HG02763 (cell line): ENCODE measurements around the gene COL24A1.
"Not testable (repeated sequence)": the region's sequence is repeated elsewhere in the genome, so short reads cannot be mapped to it uniquely, and the experiment has no call there.

Experiments used
- ATAC-seq: cut with Tn5 transposase; IDR thresholded peaks from one replicate; pipeline ENCODE4 v1.9.1; 2021; ENCODE audit warnings: mild to moderate bottlenecking, moderate library complexity; ENCODE audit not compliant: unreplicated experiment

COL24A1 gene

DNA sequence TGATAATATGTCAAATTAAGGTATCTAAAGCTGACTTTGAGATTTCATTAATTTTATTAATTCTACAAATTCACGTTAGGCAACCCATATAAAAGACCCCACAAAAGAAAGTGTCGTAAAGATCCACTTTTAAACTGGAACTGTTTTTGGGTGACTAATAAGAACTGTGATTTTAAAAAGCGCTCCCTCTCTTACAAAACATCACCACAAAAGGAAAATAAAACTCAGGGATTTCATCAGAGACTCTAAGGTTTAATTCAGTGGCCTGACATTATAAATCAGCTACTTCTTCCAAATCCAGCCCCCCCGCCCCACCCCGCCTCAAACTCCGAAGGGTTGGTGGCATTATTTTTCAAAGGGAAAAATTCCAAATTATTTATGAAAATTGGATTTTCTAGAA is 2.7 kb downstream of the COL24A1 start:
- ATAC-seq = no peak

DNA sequence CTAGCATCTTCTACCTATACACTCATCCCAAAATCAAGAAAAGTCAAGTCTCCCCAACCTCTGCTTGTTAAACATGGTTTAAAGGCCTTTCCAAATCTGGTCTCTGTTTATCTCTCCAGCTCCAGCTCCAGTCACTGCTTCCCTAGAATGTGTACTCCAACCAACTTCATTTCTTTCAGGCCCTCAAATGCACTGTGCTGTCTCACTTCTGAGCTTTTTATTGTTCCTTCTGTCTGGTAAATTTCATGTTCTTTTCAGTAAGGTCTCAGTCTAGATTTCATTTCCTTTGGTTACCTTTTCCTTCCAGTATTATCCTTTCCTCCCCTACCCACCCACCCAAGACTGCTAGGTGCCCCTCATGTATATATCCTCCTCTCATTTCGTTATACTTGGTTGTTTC is 3.7 kb downstream of the COL24A1 start:
- ATAC-seq = no peak

DNA sequence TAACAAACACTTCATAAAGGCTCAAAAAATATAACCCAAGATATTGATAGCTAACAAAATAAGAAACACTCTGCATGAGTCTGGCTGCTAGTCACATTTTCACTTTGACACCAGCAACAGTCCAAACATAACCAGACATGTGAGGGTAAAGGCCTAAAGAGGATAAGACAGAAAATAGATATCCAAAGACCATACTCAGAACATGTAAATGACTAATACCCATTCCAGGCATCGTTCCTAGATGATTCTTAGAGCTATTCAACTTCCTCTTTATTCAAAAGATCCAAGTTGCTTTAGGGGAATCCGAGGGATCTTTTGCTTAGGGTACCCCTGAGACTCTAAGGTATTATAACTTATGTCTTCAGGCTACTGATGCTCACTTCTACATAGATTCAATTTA is 5.1 kb downstream of the COL24A1 start:
- ATAC-seq = no peak

DNA sequence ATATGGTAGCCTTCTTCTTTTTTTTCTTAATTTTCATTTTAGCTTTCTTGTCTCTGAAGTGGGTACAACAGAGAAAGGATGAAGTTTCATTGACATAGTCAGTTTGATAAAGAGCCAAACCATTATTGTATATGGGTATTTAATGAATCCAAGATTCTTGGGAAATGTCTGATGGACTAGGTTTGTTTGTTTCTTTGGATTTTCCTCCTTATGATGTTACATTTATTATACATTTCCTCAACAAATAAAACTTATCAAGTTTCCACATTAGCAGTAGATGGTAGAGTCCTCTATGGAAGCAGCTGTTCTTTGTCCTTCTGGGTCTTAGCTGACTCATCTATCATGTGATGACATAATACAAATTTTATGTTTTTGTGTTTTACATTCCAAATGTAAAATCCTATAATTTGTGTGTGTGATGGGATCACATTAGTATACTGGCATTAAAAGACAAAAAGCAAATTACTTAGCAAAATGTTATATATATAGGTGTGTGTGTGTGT is 6.0 kb downstream of the COL24A1 start:
- ATAC-seq = no peak

DNA sequence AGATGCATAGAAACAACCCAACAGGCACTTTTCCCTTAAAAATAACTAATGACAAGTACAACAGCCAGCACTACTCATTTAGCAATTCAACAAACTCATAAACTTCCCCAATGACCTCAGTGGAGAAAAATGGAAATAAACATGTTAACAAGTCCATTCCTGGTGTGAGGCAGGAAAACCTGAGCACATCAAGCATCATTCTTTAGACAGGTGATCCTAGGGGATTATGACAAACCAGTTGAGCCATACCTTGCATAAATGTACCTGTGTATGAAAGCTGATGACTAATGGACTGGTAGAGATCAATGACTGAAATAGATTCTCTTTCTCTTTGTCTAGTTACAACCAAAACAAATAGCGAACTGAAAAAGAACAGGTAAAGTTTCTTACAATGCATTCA is 7.0 kb downstream of the COL24A1 start:
- no peak for ATAC-seq

DNA sequence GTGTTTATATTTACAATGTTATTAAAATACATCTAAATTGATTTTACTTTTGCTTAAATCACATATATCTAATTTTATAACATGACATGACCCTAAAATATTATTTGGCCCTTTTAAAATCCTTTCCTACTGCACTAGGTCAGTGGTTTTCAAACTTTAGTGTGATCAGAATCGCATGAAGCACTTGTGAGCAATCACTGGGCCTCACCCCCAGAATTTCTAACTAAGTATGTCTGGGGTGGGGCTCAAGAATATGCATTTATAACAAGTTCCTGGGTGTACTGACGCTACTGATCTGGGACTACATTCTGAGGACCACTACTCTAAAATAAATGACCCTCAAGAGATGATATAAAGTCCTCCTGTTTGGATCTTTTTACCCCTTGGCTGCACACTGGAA is 8.8 kb downstream of the COL24A1 start:
- no peak for ATAC-seq

DNA sequence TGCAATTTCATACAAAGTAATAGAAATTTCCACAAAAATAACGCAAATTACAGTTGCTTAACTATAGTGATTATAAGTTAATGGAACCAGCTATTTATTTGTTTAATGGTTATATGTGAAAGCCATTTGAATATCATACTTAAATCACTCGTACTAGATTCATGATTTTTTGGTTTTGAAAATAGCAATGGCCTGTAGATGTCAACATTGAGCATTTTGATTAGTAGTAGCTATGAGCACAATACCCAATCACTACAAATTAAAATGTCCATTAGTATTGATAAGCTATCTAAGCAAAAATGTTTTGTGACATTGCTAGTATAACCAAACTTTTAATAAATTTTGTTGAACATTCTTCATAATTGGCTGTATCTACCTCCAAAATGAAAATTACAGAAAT is 10.0 kb downstream of the COL24A1 start:
- ATAC-seq = no peak

DNA sequence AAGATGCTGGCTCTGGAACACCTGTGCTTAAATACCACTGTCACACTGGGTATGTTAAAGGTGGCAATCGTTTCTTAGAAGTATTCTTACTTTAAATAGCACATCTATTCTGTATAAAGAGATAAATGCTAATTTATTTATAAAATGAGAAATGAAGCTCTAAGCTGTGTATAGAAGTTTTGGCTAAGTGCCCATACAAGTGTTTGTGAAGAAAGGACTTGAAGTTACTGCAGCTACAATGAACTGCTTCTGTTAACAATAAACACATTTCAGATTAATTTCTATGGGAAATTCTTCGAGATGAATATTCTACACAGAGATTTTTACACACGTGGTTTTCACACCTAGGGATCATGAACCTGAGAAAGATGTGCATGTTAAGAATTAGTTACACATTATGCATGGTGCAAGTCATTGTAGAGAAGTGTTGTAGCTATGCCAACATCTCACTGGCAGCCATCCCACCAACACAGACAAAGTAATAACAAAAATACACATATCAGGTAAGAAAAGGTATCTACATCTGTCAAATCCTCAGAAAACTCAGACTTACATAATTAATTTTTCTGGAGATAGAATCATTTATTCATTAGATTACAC is 16.2 kb downstream of the COL24A1 start:
- ATAC-seq = no peak

DNA sequence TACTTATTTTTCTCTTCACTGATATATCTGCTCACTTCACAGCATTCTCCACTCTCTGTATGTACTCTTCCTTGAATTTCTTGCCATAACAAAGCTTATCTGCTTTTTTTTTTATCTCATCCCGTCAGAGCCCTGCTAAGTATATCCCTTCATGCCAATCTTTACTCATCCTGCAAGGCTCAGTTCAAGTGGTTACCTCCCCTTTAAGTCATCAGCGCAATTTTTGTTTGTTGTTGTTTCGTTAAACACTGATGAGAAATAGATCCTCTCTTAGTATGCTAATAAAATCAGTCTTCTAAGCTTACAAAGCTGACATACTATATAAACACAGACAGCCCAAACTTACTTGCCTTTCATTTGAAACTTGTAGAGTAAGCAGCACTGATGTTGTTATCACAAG is 17.8 kb downstream of the COL24A1 start:
- ATAC-seq = no peak

DNA sequence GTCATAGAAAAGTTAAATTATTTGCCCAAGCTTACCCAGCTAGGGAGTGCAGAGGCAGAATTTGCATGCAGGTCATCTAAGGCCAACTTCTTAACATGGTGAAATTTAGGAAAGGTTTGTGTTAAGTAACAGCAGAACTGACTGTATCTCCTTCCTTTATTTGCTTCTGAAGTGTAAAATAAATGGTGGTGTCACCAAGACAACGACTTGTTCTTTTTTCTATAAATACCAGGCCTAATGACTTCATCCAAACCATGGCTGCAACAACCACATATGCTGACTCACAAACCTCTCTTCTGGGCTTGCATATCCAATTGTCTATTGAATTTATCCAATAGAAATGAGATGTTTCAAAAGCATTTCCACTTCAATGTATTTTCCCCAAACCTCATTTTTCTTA is 19.1 kb downstream of the COL24A1 start:
- ATAC-seq = no peak

DNA sequence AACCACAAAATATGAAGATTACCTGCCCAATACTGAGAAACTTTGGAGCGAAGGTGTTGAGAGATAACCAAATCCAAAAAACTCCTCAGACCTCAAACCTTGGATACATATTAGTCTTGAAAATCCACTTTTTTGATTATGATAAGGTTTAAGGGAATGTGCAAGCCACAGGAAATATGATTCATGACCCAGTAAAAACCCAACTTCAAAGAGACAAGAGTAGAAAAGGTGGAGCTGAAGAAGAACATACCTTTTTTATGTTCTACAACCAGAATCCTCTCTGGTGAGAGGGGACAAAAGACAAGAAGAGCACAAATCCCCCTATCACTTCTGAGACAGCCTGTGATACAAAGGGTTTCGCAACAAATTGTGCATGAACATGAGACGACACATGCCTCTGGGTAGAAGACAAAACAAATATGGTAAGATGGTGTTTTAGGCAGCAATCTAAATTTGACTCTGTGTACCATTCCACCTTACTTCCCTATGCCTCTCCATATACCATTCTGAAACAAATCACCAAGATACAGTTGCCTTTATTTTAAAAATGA is 37.3 kb downstream of the COL24A1 start:
- no peak for ATAC-seq

DNA sequence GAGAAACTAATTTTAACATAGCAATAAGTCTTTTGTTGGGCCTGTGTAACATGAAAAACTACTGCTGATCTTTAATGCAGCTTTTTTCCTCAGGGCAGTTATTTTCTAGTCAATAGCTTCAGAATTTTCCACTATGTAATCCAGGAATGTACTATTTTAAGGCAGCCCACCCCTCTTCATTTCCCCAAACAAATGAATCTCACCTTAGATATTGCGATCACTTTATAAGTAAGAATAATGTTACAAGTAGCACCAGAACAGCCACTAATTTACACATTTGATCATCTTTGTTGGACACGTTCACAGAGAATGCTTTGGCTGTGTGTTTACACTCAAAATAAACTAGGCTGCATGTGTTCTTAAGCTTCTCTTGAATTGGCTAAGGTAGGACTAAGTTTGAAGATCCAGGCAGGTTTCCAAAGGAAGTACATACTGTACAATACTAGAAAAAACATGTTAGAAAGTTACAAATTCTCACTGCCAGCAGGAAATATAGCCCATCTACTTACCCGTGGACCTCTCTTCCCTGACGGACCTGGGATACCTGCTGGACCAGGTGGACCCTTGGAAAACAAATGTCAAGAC is 41.7 kb downstream of the COL24A1 start:
- no peak for ATAC-seq

DNA sequence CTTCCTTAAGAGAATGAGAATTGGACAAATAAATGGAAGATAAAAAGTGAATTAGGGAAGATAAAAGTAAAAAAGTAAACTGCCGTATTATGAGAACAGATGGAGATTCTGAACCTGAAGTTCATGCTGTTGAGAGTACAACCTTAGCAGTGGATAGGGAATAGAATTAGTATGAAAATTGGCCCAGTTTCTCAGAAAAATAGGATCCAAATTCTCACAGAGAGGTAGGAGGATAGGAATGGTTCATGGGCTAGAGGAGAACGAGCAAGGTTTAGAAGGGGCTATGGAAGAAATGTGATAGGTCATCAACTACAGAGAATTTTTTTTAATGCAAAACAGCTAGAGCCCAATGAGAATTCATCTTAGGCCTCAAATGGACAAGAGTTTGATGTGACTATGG is 42.3 kb downstream of the COL24A1 start:
- no peak for ATAC-seq

DNA sequence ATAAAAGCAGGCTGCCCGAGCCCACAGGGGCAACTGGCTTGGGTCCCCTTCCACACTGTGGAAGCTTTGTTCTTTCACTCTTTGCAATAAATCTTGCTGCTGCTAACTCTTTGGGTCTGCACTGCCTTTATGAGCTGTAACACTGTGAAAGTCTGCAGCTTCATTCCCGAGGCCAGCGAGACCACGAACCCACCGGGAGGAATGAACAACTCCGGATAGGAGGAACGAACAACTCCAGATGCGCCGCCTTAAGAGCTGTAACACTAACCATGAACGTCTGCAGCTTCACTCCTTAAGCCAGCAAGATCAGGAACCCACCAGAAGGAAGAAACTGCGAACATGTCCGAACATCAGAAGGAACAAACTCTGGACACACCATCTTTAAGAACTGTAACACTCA is 45.0 kb downstream of the COL24A1 start:
- ATAC-seq = not testable (repeated sequence)

DNA sequence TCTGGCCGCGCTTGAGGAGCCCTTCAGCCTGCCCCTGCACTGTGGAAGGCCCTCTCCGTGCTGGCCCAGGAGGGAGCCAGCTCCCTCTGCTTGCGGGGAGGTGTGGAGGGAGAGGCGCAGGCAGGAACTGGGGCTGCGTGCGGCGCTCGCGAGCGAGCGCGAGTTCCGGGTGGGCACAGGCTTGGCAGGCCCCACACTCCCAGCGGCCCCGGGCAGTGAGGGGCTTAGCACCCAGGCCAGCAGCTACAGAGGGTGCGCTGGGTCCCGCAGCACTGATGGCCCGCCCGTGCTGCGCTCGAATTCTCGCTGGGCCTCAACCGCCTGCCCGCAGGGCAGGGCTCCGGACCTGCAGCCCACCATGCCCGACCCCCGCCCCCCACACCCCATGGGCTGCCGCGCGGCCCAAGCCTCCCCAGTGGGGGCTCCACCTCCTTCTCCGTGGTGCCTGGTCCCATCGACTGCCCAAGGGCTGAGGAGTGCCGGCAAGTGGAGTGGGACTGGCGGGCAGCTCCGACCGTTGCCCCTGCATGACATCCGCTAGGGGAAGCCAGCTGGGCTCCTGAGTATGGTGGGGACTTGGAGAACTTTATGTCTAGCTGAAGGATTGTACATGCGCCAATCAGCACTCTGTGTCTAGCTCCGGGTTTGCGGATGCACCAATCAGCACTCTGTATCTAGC is 46.0 kb downstream of the COL24A1 start:
- ATAC-seq = no peak

DNA sequence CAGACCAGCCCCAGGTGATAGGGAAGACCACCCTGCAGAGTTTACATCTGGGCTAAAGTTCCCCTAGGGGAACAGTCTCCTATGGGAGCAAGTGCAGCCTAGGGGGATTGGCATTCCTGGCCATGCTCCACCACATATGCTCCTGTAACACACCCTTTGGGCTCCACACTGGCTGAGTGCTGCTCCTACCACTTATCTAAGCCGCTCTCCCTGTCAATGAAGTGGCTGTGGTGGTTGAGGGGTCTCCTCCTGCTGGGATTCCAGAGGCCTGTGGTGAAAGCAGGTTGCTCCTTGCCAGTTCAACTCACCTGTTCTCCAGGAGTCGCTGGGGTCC is 51.1 kb downstream of the COL24A1 start:
- no peak for ATAC-seq

DNA sequence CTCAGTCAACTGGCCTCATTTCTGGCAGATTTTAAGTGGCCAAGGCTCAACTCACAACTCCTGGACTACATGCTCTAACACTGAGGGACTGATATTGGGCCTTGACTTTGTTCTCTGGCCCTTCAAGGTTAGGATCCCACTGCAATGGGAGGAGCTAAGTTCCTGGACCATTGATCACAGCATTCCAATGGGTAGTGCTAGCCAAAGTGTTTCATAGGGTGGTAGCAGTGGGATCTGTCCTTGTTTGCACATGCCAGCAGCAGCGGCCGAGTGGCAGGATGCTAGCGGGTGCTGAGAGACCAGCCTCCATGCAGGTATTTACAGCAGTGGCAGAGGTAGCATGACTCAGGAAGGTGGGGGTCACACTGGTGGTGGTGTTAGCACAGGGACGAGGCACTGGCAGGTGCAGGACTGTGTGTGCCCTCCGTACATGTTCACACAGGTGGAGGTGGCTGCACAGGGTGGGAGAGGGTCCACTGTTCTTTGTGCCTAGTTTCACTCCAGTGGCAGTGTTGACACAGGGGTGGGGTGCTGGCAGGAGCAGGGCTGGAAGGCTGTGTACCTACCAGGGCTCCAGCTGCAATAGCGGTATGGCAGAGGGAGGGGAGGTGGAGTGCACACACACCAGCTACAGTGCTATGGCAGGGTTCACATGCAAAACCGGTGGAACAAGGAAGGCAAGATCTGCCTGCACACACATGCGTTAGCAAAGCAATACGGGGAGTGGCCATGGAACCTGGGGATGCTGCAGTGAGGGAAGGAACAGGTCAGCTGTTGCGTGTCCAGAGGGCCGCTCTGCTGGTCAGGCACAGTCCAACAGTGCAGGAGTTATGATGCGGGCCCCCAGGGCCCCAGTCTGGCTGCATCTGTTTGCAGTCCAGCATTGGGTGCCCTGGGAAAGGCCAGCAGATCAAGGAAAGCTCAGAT is 51.7 kb downstream of the COL24A1 start:
- ATAC-seq = no peak

DNA sequence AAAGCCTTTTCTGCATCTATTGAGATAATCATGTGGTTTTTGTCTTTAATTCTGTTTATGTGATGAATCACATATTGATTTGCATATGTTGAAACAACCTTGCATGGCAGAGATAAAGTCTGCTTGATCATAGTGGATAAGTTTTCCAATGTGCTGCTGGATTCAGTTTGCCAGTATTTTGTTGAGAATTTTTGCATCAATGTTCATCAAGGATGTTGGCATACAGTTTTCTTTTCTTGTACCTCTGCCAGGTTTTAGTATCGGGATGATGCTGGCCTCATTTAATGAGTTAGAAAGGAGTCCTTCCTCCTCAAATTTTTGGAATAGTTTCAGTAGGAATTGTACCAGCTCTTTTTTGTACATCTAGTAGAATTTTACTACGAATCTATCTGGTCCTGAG is 55.0 kb downstream of the COL24A1 start:
- ATAC-seq = no peak

DNA sequence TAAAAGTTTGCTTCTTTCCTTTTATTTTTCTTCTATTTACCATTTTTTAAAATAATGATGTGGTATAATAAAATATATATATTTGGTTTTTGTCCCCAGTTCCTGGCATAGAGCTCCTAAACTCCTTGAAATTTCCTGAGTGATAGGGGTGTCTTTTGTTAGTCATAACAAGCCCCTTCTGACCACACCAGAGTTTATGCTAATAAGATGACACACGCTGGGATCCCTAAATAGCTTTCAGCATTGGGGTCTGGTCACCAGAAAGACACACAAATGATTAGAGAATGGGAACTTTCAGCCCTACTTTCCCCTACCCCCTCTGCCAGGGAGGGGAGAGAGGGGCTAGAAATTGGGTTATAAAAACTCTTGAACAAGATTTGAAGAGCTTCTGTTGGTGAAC is 56.2 kb downstream of the COL24A1 start:
- ATAC-seq = no peak

DNA sequence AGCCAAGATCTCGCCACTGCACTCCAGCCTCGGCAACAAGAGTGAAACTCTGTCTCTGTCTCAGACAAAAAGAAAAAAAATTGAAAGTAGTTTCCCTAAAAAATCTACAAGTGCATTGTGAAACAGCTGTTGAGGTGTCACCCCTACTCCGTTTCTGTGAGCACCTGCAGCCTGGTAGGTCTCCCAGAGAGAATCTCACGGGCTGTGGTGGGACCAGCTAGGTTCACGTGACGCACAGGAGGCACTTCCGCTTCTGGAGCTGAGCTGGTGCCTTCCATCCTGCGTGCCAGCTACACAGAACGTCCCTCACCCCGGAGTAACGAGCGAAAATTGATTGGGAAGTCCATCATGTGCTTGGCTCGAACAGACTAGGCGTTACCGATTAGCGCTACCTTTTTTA is 66.8 kb downstream of the COL24A1 start:
- ATAC-seq = no peak

DNA sequence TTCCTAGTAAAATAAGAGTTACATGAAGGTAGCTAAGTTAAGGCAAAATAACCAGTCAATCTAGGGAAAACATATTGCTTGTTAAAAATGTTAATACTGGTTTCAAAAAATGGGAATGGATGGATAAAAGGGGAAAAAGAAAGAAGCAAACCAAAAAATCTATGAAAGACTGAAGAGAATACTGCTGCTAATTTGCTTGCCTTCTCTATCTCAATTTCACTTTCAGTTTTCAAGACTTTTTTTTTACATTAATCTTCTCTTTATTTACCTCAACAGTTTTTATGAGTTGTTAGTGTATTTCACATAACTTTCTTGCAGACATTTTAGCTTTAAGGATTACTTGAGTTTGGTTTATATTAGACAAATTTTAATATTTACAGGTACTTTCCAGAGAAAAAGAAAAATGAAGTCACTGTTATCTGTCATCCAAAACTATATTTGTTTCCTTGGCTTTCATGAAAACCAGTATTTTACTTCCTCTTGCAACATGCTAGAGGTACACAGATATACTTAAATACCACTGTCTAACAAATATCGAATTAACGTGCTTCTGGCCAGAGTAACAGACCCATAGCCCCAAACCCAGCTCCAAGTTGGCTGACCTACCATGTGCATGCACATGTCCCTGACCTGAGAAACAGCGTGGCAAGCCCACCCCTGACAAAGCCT is 70.7 kb downstream of the COL24A1 start:
- ATAC-seq = no peak
